AML-193 (cell line): Measurements from ENCODE around the gene TTYH3.

Source experiments
- DNase-seq, 2 experiments: peaks; one replicate each; lab custom pipeline; 2025; lab: John Stamatoyannopoulos, UW

The TTYH3 gene

DNA sequence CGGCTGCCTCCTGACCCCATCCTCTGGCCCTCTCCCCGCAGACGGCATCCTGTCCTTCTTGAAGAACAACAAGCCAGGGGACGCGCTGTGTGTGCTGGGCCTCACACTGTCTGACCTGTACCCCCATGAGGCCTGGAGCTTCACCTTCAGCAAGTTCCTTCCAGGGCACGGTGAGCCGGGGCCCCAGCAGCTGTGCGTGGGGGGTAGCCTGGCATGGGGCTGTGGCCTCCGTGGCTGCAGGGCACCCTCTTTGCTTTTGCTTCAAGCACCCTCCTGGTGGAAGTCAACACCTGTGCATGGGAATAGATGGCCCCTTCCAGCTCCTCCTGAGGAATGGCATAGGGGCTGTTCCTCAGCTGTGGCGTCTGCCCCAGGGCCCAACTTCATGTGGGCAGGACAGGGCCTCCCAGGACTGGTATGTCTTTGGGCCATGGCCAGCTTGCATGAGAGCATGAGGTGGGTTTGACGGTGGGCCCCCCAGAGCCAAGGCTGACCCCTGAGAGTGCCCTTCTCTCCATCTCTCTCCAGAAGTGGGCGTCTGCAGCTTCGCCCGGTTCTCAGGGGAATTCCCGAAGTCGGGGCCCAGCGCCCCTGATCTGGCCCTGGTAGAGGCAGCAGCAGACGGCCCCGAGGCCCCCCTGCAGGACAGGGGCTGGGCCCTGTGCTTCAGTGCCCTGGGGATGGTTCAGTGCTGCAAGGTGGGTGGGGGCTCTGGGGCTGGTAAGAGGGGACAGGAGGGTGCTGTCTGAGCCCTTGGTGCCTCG, 76.9 kb downstream of the TTYH3 start:
- DNase-seq = no peak

DNA sequence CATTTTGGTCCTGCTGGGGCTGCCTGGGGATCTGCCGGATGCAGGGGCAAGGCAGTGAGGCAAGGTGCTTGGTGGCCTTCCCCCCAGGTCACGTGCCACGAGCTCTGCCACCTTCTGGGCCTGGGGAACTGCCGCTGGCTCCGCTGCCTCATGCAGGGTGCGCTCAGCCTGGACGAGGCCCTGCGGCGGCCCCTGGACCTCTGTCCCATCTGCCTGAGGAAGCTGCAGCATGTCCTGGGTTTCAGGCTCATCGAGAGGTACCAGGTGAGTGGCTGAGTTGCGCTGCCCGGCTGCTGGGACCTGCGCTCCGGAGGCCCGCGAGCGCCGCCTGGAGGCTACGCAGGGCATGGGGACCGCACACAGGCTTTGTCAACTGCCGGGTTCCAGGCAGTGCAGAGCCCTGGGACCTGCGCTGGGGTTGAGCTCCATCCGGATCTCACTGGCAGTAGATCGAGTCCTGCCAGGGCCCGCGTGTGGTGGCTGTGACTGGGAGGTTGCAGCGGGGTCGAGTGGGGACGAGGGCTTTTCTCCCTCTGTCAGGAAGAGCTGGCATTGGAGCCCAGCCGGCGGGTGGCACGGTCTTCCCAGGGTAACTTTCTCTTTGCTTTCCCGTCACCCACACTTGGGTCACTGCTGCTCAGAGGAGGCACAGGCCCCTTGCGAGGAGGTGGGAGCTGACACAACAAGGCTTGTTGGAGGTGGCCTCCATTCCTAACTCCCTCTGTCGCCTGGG, 77.9 kb downstream of the TTYH3 start:
- peak; percentile 34 to 47 for DNase-seq

DNA sequence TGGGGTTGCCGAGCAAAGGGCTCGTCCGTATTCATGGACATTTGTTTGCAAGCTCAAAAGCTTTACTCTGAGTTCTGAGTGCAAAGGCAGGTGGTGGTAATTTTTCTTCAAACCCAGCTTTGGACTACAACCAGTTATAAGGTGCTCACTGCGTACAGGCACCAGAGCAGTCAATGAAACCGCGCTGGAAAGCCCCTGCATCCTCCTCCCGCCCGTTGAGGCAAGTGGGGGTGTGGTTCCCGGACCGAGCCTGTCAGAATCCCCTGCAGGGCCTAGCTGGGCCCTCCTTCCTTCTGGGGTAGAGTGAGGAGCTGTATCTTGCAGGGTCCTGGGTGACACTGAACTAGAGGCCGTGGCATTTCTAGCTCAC, 78.5 kb downstream of the TTYH3 start:
- DNase-seq = no peak

DNA sequence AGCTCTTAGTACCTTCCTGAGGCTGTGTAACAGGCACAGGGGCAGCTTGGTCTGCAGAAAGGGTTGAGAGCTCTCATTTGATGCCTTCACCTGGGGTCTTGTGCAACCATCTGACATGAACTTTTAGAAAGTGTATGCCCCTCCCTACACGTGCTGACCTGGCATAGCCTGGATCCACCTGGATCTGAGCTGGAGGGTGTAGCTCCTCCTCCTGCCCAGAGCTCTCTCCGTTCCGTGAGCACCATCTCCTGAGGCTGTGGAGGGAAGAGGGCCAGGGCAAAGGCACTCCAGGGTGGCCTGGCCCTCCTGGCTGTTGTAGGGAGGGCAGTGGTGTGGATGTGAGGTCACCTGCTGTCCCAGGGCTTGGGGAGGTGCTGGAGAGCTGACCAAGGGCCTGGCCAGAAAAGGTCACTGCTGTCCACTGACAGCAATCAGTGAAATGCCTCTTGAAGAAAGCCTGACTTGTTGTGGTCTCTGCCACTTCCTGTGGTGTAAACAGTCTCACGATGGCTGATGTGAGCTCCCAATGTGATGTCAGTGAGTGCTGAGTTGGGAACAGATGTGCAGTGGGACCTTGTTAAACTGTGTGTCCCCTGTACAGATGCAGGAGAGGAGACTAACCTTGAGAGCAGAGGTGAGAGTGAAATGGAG, 79.2 kb downstream of the TTYH3 start:
- DNase-seq = peak; percentile 28 to 38

DNA sequence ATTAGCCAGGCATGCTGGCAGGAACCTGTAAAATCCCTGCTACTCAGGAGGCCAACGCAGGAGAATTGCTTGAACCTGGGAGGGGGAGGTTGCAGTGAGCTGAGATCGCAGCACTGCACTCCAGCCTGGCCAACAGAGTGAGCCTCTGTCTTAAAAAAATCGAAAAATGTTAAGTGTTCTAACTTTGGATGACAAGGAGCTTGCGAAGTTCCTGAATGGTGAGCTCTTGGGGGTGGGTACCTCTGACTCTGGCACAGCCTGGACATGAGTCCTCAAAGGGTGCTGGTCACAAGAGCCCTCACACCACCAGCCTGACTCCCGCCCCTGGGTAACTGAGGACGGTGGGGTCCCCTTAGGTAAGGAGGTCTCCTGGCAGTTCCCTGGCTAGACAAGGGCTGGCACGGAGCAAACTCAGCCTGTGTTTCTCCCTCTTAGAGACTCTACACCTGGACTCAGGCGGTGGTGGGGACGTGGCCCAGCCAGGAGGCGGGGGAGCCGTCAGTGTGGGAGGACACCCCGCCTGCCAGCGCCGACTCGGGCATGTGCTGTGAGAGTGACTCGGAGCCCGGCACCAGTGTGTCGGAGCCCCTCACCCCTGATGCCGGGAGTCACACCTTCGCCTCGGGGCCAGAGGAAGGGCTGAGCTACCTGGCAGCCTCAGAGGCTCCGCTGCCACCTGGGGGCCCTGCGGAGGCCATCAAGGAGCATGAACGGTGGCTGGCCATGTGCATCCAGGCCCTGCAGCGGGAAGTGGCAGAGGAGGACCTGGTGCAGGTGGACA, 80.3 kb downstream of the TTYH3 start:
- DNase-seq = no peak

DNA sequence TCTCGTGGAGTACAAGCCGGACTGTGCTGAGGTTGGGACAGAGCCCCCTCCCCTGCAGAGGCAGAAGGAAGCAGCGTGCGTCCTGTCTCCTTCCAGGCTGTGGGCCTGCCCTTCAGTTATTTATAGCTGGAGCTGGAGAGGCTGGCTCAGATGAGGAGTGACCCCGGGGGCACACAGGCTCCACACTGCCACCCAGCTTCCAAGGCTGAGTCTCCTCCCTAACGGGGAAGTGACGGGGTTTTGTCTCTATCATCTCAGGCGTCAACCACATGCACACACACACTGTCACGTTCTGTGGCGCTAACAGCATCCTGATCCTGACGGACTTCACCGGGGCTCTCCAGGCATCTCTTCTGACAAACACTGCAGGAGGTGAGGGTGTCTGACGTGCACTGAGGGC, 81.6 kb downstream of the TTYH3 start:
- DNase-seq = no peak

DNA sequence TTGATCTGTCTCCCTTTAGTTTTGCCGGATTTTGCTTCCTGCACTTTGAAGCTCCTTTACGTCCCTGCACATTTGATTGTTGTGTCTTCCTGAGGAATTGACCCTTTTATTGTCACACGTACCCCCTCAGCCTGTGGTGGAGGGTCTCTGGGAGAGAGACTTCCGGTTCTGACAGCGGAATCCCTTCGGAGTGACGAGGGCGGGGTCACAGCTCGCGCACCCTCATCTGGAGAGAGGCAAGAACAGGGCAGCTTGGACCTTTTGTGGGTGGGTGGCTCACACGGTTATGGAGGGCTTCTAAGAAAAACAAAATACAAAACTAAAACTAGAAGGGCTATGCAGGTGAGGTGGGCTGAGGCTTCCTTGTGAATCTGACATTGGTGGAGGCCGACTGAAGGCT, 82.2 kb downstream of the TTYH3 start:
- DNase-seq = no peak
